NCI-H748 (cell line): ENCODE data around the gene CHKB.
A peak's percentile ranks its signal among the peaks of the same experiment; 100 is the strongest.

Source experiments
- DNase-seq: peaks from one replicate; lab custom pipeline; 2025; ENCODE audit not compliant: unreplicated experiment; lab: John Stamatoyannopoulos, UW

Gene CHKB

DNA sequence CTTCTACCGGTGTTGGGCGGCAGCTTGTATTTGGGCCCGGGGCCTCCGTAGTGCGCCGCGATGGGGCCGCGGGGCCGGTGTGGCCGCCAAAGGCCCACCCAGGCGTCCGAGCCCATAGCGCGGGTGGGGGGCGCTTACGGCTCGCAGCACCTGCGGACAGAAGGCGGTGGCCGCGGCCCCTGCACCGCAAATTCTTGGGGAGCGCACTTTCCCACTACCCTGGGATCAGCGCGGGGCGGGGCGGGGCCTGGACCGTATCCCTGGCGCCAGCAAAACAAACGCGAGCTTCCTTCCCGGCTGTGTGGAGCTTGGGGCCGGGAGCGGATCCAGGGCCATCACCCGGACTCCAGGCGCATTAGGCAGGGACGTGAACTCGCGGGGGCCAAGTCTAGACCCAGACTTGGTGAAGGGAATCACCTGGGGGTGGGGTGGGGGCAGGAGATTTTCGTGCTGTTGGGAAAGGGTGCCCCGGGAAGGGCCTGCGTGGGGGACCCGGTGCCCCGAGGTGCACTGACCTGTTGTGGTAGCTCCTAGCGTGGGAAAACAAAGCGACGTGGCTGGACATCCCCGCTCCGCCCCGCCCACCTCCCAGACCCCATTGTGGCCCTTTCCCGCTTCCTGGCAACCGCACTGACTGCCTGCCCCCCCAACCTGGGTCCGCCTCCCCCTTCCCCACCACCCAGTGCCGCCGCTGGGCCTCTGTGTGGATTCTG, 50.5 kb downstream of the CHKB start:
- peak; percentile 62 for DNase-seq

DNA sequence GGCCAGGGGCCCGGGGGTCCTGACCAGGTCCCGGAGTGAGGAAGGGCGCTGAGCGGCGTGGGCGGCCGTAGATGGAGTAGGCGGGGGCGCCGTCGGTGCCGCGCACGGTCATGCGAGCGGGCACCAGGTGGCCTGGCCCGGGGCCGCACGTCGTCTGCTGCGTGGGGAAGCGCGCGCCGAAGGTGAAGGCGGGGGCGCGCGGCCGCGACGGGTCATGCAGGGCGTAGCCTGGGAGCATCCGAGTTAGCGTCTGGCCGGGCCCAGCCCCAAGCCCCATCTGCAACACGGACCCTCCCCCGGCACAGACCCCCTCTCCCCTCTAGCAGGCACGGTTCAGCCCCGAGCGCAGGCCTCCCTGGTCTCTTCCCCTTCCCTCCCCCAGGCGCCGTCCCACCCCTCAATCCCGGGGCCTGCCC, 51.1 kb downstream of the CHKB start:
- DNase-seq, result peak; percentile 59

DNA sequence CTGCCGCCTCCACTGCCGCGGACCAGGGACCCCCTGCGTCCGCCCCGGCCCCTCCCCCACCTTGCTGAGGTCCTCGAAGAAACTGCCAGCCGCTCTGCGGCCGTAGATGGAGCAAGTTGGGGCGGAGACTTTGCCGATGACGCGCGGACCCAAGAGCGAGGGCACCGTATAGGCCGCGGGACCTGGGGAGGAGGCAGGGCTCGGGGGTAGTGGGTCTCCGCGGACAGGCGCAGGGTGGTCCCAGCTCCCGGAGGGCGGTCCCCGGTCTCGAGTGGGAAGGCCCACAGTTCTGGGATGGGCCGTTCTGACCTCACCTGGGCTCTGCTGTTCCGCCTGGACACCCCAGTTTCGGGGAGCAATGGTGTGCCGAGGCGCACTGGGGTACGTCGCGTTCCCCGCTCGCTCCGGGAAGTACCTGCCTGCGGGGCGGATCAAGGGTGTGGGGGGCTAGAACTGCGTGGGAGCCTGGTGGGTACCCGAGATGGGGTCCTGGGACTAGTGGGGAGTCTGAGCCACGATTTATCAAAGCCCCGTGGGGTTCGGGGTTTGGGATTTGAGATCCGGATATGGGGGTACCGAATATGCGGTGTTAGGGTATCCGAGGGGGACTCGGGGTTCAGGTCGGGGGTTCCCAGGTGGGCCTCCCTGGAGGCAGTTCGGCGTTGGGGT, 51.6 kb downstream of the CHKB start:
- DNase-seq, result peak; percentile 80

DNA sequence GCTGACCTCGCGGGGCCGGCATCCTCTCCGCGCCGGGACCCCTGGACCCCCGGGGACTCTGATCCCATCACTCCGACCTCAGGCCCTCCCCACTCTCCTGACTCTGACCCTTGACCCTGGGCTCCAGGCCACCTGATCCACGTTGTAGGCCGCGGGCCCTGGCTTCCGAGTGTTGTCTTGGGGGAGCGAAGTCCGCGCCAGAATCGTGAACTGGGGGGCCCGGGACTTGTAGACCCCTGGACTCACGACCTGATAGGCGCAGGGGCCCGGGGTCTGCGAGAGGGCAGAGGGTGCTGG, 52.1 kb downstream of the CHKB start:
- DNase-seq, result no peak

DNA sequence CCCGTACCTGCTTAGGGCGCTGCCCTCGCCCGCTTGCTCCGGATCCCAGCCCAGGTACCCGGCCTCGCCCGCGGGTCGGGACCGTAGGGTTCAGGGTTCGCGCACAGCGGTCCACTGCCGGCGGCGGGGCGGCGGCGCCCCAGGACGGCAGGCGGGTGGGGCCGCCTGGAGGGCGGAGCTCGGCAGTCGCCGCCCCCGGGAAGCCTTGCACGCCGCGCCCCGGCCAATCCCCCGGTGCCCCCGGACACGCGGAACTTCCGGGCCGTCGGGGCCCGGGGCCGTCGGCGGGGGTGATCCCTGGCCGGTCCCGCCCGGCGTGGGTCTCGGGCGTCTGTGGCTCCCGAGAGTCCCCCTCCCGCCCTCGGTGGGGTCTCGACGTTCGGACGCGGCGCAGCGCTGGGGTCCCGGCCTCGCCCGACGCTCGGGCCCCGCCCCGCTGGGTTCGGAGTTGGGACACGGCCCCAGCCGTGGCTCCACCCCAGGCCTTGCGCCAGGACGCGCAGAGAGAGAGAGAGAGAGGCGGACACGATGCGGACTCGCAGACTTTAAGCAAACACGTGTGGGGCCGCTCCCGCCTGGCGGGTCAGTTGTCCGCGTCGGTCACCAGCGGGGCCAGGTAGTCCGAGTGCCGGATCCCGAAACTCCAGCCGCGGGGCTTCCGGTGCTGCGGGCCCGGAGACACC, 52.6 kb downstream of the CHKB start, which contains the start of gene TYMP:
Gene TYMP (minus strand): TSS at position 116 of the 683 bp plus-strand sequence. CDS start 303 bp downstream, outside the sequence.
- peak; percentile 47 for DNase-seq

DNA sequence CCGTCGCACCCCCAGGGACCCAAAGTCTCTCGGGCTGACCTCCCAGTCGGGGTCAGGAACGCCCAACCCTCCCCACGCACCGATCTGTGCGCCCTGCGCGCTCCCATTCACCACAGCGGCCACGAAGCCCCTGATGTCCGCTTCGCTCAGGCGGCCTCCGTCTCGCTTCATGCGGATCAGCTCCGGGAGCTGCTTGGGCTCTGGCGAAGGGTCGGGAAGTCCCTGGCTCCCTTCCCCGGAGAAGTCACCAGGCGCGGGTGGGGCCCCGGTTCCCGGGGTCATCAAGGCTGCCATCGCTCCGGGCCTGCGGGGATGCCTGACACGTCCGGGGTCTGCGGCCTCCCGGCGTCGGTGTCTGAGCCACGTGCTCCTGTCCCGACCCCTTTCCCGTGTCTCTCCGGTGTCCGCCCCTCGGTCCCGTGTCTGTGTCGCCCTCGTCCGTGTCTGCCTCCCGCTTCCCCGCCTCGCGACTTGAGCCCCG, 53.2 kb downstream of the CHKB start:
- peak; percentile 33 for DNase-seq
